ENCODE results near the gene SAG. TPM values are rescaled to one million over a fixed set of nuclear protein-coding genes. Genes with fewer than 3 reads are reported as not detected.

SAG gene
- total and polyA plus RNA-seq, 4 donors, result not detected

GRCh38 chr2:233369462-233369861 is 61.8 kb downstream of the SAG start:
- H3K4me1 ChIP-seq (ENCODE audit: control insufficient read depth in 4 of 4, insufficient read depth in 4 of 4, low read length in 3 of 4), result no peaks in the 10 kb centered on the region
- WGBS, result 92% methylated on average over 8 of the region's 8 CpGs
- no peak for DNase-seq (ENCODE audit: low spot score)
- H3K9me3 ChIP-seq (ENCODE audit: control insufficient read depth in 4 of 4, low read length in 3 of 4), result no peaks in the 10 kb centered on the region
- H3K9ac ChIP-seq (ENCODE audit: low read depth in 1 of 2, low read length in 2 of 2), result no peak overlapping the region
- no peak overlapping the region for H3K4me3 ChIP-seq (ENCODE audit: low read depth in 1 of 3, low read length in 3 of 3)
- TF ChIP-seq HNF4G (IDR thresholded peaks at IDR 0.05) (no peak), HNF4A (conservative IDR thresholded peaks at IDR 0.05) (no peak)
- H3K27ac ChIP-seq (ENCODE audit: low read depth in 1 of 2, low read length in 2 of 2), result no peak overlapping the region
- no peaks in the 10 kb centered on the region for H3K27me3 ChIP-seq (ENCODE audit: control insufficient read depth in 4 of 4, insufficient read depth in 4 of 4, low read length in 3 of 4)
- no peaks in the 10 kb centered on the region for H3K36me3 ChIP-seq (ENCODE audit: control insufficient read depth in 4 of 4, insufficient read depth in 3 of 4, low read depth in 1 of 4, low read length in 3 of 4)

- no peaks in the 10 kb centered on the region for H3K9me3 ChIP-seq (ENCODE audit: control insufficient read depth in 4 of 4, low read length in 3 of 4)
- no peaks in the 10 kb centered on the region for H3K27me3 ChIP-seq (ENCODE audit: control insufficient read depth in 4 of 4, insufficient read depth in 4 of 4, low read length in 3 of 4)
- no peak for DNase-seq (ENCODE audit: low spot score)
- no peaks in the 10 kb centered on the region for H3K36me3 ChIP-seq (ENCODE audit: control insufficient read depth in 4 of 4, insufficient read depth in 3 of 4, low read depth in 1 of 4, low read length in 3 of 4)
- H3K4me1 ChIP-seq (ENCODE audit: control insufficient read depth in 4 of 4, insufficient read depth in 4 of 4, low read length in 3 of 4), result no peaks in the 10 kb centered on the region
- H3K4me3 ChIP-seq (ENCODE audit: low read depth in 1 of 3, low read length in 3 of 3), result no peak overlapping the region
- H3K9ac ChIP-seq (ENCODE audit: low read depth in 1 of 2, low read length in 2 of 2), result no peak overlapping the region
- no peak overlapping the region for H3K27ac ChIP-seq (ENCODE audit: low read depth in 1 of 2, low read length in 2 of 2)
- WGBS, result 84% methylated on average over 9 of the region's 9 CpGs
- TF ChIP-seq NR2F2 (IDR thresholded peaks at IDR 0.05) (no peak), JUND (IDR thresholded peaks at IDR 0.05) (no peak), HNF4G (IDR thresholded peaks at IDR 0.05) (no peak), FOXA2 (IDR thresholded peaks at IDR 0.05) (no peak), TAF1 (conservative IDR thresholded peaks at IDR 0.05) (no peak), SP1 (IDR thresholded peaks at IDR 0.05) (no peak), FOXA1 (IDR thresholded peaks at IDR 0.05) (no peak), EGR1 (IDR thresholded peaks at IDR 0.05; ENCODE audit: low read depth in 2 of 2) (no peak), ATF3 (IDR thresholded peaks at IDR 0.05) (no peak), RXRA (IDR thresholded peaks at IDR 0.05) (no peak), GABPA (IDR thresholded peaks at IDR 0.05 in 1 of 2, conservative IDR thresholded peaks at IDR 0.05 in 1 of 2) (no peak), ZBTB33 (IDR thresholded peaks at IDR 0.05) (no peak), CTCF (IDR thresholded peaks at IDR 0.05; ENCODE audit: low read depth, low read length, missing input control) (no peak), MAX (IDR thresholded peaks at IDR 0.05) (no peak)
Observed at GRCh38 chr2:233369897-233370685, 62.5 kb downstream of the SAG start.

Measured in liver (tissue), 9 donors.